Measurements from ENCODE around the gene LMO2. TPM values are rescaled to one million over a fixed set of nuclear protein-coding genes. Genes with fewer than 3 reads are reported as not detected.
"Not testable (repeated sequence)": the region's sequence is repeated elsewhere in the genome, so short reads cannot be mapped to it uniquely, and the experiment has no call there.

The LMO2 gene
- total RNA-seq, 1 donor from 2014 or later = 12.7 TPM

DNA sequence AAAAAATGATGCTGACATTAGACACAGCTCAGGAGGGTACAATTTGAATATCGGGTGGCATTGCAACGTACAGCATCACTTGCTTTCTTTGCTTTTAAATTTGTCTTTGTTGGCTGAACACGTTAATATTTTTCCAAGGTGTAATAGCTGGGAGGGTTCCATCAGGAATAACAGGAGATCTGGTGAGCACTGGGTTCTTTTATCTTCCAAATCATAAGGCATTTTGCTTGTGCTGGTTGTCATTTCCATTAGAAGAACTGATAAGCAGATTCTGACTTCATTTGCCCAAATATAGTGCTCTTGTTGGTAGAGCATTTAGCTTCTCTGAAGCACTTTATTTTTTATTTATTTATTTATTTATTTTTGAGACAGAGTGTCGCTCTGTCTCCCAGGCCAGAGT lies 48.9 kb downstream of the LMO2 start:
- Mint-ChIP-seq H3K36me3 (no peaks in the 10 kb centered on the region), H3K27me3 (peaks cover 42% of the 10 kb centered on the region), H3K27ac (no peak overlapping the region), H3K4me3 (no peak overlapping the region), H3K9me3 (no peaks in the 10 kb centered on the region), H3K4me1 (ENCODE audit: unreplicated experiment) (peaks cover 5% of the 10 kb centered on the region)
- TF ChIP-seq, protein P1, sequence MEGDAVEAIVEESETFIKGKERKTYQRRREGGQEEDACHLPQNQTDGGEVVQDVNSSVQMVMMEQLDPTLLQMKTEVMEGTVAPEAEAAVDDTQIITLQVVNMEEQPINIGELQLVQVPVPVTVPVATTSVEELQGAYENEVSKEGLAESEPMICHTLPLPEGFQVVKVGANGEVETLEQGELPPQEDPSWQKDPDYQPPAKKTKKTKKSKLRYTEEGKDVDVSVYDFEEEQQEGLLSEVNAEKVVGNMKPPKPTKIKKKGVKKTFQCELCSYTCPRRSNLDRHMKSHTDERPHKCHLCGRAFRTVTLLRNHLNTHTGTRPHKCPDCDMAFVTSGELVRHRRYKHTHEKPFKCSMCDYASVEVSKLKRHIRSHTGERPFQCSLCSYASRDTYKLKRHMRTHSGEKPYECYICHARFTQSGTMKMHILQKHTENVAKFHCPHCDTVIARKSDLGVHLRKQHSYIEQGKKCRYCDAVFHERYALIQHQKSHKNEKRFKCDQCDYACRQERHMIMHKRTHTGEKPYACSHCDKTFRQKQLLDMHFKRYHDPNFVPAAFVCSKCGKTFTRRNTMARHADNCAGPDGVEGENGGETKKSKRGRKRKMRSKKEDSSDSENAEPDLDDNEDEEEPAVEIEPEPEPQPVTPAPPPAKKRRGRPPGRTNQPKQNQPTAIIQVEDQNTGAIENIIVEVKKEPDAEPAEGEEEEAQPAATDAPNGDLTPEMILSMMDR (conservative IDR thresholded peaks at IDR 0.05) = no peak
- DNase-seq (ENCODE audit: extremely low spot score, unreplicated experiment) = no peak

DNA sequence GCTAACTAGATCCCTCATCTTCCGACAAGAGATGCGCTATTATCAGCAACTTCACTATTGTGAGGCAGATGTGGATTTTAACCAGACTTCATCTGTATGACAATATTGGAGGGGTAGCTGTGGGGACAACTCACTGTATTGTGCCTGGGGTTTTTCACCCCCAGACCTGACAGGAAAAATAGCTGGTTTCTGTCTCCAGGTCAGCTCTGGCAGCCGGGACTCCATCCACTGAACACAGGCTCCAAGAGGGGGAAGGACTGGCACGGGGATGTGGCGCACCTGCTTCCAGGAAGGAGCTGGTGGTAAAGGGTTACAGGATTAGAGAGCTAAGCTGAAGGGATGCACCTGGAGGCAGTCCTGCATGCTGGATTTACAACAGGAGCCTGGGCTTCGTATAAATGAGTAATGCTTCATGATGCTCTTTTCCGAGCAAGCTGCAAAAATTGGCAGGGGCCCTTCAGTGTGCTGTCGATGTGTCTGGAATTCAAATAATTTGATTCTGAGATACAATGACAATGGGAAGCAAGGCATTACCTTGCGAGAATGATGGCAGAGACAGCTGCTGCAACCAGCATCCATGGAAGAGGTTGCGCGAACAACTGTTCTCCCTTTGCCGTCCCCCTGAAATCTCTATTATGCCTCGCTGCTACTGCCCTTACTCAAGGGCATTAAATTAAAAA lies 49.5 kb downstream of the LMO2 start:
- H3K27ac Mint-ChIP-seq = no peak overlapping the region
- H3K4me3 Mint-ChIP-seq = no peak overlapping the region
- TF ChIP-seq, protein P1 (conservative IDR thresholded peaks at IDR 0.05) = no peak
- H3K4me1 Mint-ChIP-seq (ENCODE audit: unreplicated experiment) = peaks cover 5% of the 10 kb centered on the region
- no peak for DNase-seq (ENCODE audit: extremely low spot score, unreplicated experiment)
- H3K9me3 Mint-ChIP-seq = no peaks in the 10 kb centered on the region
- H3K27me3 Mint-ChIP-seq = peaks cover 38% of the 10 kb centered on the region
- H3K36me3 Mint-ChIP-seq = no peaks in the 10 kb centered on the region

DNA sequence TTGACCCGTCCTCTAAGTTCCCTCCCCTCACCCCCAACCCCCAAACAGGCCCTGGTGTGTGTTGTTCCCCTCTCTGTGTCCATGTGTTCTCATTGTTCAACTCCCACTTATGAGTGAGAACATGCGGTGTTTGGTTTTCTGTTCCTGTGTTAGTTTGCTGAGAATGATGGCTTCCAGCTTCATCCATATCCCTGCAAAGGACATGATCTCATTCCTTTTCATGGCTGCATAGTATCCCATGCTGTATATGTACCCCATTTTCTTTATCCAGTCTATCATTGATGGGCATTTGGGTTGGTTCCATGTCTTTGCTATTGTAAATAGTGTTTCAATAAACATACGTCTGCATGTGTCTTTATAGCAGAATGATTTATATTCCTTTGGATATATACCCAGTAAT lies 53.6 kb downstream of the LMO2 start:
- H3K4me1 Mint-ChIP-seq (ENCODE audit: unreplicated experiment); H3K4me3 Mint-ChIP-seq; DNase-seq (ENCODE audit: extremely low spot score, unreplicated experiment); H3K9me3 Mint-ChIP-seq; H3K36me3 Mint-ChIP-seq; H3K27ac Mint-ChIP-seq: not testable (repeated sequence)
- H3K27me3 Mint-ChIP-seq = peaks cover 29% of the 10 kb centered on the region

DNA sequence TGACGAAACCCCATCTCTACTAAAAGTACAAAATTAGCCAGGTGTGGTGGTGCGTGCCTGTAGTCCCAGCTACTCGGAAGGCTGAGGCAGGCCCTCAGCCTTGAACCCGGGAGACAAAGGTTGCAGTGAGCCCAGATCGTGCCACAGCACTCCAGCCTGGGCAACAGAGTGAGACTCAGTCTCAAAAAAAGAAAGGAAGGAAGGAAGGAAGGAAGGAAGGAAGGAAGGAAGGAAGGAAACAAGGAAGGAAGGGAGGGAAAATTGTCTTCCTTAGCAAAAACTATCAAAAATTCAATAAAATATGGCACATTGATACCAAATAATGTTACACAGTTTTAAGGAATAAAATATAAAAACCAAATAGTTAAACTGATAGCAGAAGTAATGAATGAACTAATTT lies 54.5 kb downstream of the LMO2 start:
- peaks cover 33% of the 10 kb centered on the region for H3K27me3 Mint-ChIP-seq
- not testable (repeated sequence) for H3K9me3 Mint-ChIP-seq; H3K4me3 Mint-ChIP-seq; H3K36me3 Mint-ChIP-seq; H3K4me1 Mint-ChIP-seq (ENCODE audit: unreplicated experiment); DNase-seq (ENCODE audit: extremely low spot score, unreplicated experiment); H3K27ac Mint-ChIP-seq

- TF ChIP-seq, protein P1 (conservative IDR thresholded peaks at IDR 0.05) = peak; percentile 47
- Mint-ChIP-seq H3K4me1 (ENCODE audit: unreplicated experiment) (no peaks in the 10 kb centered on the region), H3K36me3 (no peaks in the 10 kb centered on the region), H3K27me3 (peaks cover 36% of the 10 kb centered on the region), H3K4me3 (no peak overlapping the region), H3K27ac (no peak overlapping the region), H3K9me3 (no peaks in the 10 kb centered on the region)
- no peak for DNase-seq (ENCODE audit: extremely low spot score, unreplicated experiment)
These were observed 56.6 kb downstream of the LMO2 start for GRCh38 chr11:33835143-33835878.

- Mint-ChIP-seq H3K4me1 (ENCODE audit: unreplicated experiment) (peaks cover 4% of the 10 kb centered on the region), H3K4me3 (no peak overlapping the region), H3K27me3 (peaks cover 46% of the 10 kb centered on the region), H3K36me3 (no peaks in the 10 kb centered on the region), H3K9me3 (no peaks in the 10 kb centered on the region), H3K27ac (no peak overlapping the region)
- TF ChIP-seq, protein P1 (conservative IDR thresholded peaks at IDR 0.05) = no peak
- no peak for DNase-seq (ENCODE audit: extremely low spot score, unreplicated experiment)
These were observed 59.2 kb downstream of the LMO2 start for GRCh38 chr11:33832676-33833075.

Data from type B pancreatic cell (in vitro differentiated cells).